ENCODE data around the gene F12.

DNA sequence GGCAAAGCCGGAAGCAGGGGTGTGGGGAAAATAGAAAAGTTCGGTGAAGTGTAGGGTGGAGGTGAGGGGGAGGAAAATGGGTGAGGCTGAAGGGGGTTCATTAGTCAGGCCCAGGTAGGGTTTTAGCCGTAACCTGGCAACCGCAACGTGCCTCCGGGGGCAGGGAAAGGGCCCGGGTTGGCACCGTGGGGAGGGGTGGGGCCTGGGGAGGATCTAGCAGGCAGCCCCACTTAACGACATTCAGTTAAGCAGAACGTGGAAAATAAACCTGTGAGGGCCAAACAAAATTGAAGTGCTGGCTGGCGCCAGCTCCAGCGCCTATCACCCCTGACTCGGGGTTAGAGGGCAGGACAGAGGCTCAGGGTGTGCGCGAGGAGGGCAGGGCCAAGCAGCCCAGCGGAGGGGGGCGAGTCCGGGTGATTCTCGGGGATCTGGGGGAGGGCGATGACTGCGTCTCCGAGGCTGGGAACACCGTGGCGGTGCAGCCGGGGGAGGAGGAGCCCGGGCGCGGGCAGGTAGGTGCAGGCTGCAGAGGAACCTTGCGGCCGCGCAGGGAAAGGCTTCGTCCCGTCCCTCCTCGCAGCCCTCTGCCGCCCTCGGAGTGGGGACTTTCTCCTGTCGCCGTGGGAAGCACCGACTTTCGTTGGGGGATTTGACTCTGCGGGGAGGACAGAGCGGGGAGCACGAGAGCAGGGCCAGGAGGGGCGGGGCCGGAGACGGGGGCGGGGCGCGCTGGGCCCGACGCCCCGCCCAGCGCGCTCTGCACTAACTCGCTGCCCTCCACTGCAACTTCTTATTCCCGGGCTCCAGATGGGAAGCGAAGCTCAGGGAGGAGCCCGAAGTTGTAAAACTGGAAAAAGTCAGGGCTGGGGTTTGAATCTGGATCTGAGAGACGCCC is 46.5 kb downstream of the F12 start:
- TF ChIP-seq CTCF (IDR thresholded peaks at IDR 0.05) = no peak
- peak in 1 of 2 donors; percentile 45 for TF ChIP-seq POLR2A (IDR thresholded peaks at IDR 0.05)
